Liver (tissue), 3 donors: ENCODE results near the gene CCN5.

ENCODE experiments used
- CTCF ChIP-seq: fragments of 150-350 bp; IDR thresholded peaks from 2 replicates; pipeline ENCODE4 v1.5.1; 2017; ENCODE audit warnings: improper control_type of control experiment, low read depth, low read length; ENCODE audit not compliant: missing input control
- EGR1 ChIP-seq, 2 donors: IDR thresholded peaks; 2 replicates each; pipeline ENCODE4 v1.6.1; 2016 to 2018; ENCODE audit warnings: antibody characterized with exemption in 2 of 2, low read depth in 2 of 2
- GABPA ChIP-seq, 2 donors: IDR thresholded peaks in 1 of 2; conservative IDR thresholded peaks in 1 of 2; 2 replicates each; pipeline ENCODE4 v1.6.1; 2016; ENCODE audit warnings: antibody characterized with exemption in 2 of 2, mild to moderate bottlenecking in 1 of 2, moderate library complexity in 1 of 2
- JUND ChIP-seq, 2 donors: IDR thresholded peaks; 2 replicates each; pipeline ENCODE4 v1.6.1; 2016; ENCODE audit warnings: antibody characterized with exemption in 2 of 2
- RAD21 ChIP-seq, 2 donors: IDR thresholded peaks; 2 replicates each; pipeline ENCODE4 v1.6.1; 2016; ENCODE audit warnings: antibody characterized with exemption in 2 of 2, mild to moderate bottlenecking in 2 of 2
- REST ChIP-seq: IDR thresholded peaks from 2 replicates; pipeline ENCODE4 v1.6.1; 2016; ENCODE audit warnings: antibody characterized with exemption, mild to moderate bottlenecking
- SP1 ChIP-seq: IDR thresholded peaks from 2 replicates; pipeline ENCODE4 v1.6.1; 2018; ENCODE audit warnings: antibody characterized with exemption, mild to moderate bottlenecking
- TAF1 ChIP-seq: conservative IDR thresholded peaks from 2 replicates; pipeline ENCODE4 v1.6.1; 2016; ENCODE audit warnings: antibody characterized with exemption, mild to moderate bottlenecking
- YY1 ChIP-seq: IDR thresholded peaks from 2 replicates; pipeline ENCODE4 v1.6.1; 2016; ENCODE audit warnings: antibody characterized with exemption, mild to moderate bottlenecking
- TF ChIP-seq, protein P1 (sequence below): IDR thresholded peaks from 2 replicates; pipeline ENCODE4 v1.6.1; 2016; ENCODE audit warnings: antibody characterized with exemption
- TF ChIP-seq, protein P2 (sequence below): IDR thresholded peaks from 2 replicates; pipeline ENCODE4 v1.6.1; 2016; ENCODE audit warnings: antibody characterized with exemption
- donor health status: healthy.
- donor health status: healthy.

- TF ChIP-seq CTCF, result peak; percentile 46
- TF ChIP-seq TAF1, result no peak
- peak; percentile 49 to 72 for TF ChIP-seq RAD21 (IDR thresholded peaks at IDR 0.05)
- TF ChIP-seq, protein P1, sequence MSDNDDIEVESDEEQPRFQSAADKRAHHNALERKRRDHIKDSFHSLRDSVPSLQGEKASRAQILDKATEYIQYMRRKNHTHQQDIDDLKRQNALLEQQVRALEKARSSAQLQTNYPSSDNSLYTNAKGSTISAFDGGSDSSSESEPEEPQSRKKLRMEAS, result no peak
- no peak for TF ChIP-seq SP1
- TF ChIP-seq, protein P2, sequence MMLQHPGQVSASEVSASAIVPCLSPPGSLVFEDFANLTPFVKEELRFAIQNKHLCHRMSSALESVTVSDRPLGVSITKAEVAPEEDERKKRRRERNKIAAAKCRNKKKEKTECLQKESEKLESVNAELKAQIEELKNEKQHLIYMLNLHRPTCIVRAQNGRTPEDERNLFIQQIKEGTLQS, result no peak
- no peak for TF ChIP-seq EGR1 (IDR thresholded peaks at IDR 0.05; ENCODE audit: low read depth in 2 of 2)
- TF ChIP-seq GABPA (IDR thresholded peaks at IDR 0.05 in 1 of 2, conservative IDR thresholded peaks at IDR 0.05 in 1 of 2), result no peak
- TF ChIP-seq JUND (IDR thresholded peaks at IDR 0.05), result no peak
- no peak for TF ChIP-seq REST
- no peak for TF ChIP-seq YY1
Observed at GRCh38 chr20:44747166-44748004, 32.2 kb downstream of the CCN5 start.
